ENCODE results near the gene MAP6.

- TF ChIP-seq POLR2AphosphoS5 (IDR thresholded peaks at IDR 0.05; ENCODE audit: insufficient read depth in 1 of 2, low read depth in 1 of 2) (no peak), CTCF (IDR thresholded peaks at IDR 0.05) (no peak)
Observed at GRCh38 chr11:75586395-75586794, 82.4 kb downstream of the MAP6 start.
